MM.1S (cell line): ENCODE data around the gene SPATC1L.

Source experiments
- DNase-seq: peaks from one replicate; pipeline ENCODE4 v3.0.0-alpha.2; 2015
- H2AFZ ChIP-seq: fragments of 300-600 bp; sonication (generic); 2 replicates; pipeline ENCODE4 v1.6.0; 2016; ENCODE audit warnings: antibody characterized with exemption, low read length
- H3F3A ChIP-seq: fragments of 300-600 bp; sonication (generic); 2 replicates; pipeline ENCODE4 v1.6.1; 2016; ENCODE audit warnings: mild to moderate bottlenecking, antibody characterized with exemption, low read length, moderate library complexity, mixed read lengths; ENCODE audit not compliant: insufficient read depth
- H3K27ac ChIP-seq: fragments of 300-600 bp; sonication (generic); 2 replicates; pipeline ENCODE4 v1.5.1; 2016; ENCODE audit warnings: mild to moderate bottlenecking, low read length
- H3K27me3 ChIP-seq: fragments of 300-600 bp; sonication (generic); replicated peaks from 2 replicates; pipeline ENCODE4 v1.6.0; 2016; ENCODE audit warnings: low read length; ENCODE audit not compliant: insufficient read depth
- H3K36me3 ChIP-seq: fragments of 300-600 bp; sonication (generic); replicated peaks from 2 replicates; pipeline ENCODE4 v1.6.1; 2016; ENCODE audit warnings: mild to moderate bottlenecking, low read length, mixed read lengths; ENCODE audit not compliant: insufficient read depth
- H3K4me1 ChIP-seq: fragments of 300-600 bp; sonication (generic); 2 replicates; pipeline ENCODE4 v1.6.1; 2016; ENCODE audit warnings: low read length, mixed read lengths
- H3K4me2 ChIP-seq: fragments of 300-600 bp; sonication (generic); 2 replicates; pipeline ENCODE4 v1.6.0; 2016; ENCODE audit warnings: low read depth, low read length
- H3K4me3 ChIP-seq: fragments of 300-600 bp; sonication (generic); 2 replicates; pipeline ENCODE4 v1.5.1; 2016; ENCODE audit warnings: low read length, mixed read lengths
- H3K79me2 ChIP-seq: fragments of 300-600 bp; sonication (generic); 2 replicates; pipeline ENCODE4 v1.6.1; 2016; ENCODE audit warnings: mixed run types, low read length, mixed read lengths
- H3K9ac ChIP-seq: fragments of 300-600 bp; sonication (generic); 2 replicates; pipeline ENCODE4 v1.6.1; 2016; ENCODE audit warnings: low read length, mixed read lengths
- H3K9me2 ChIP-seq: fragments of 300-600 bp; sonication (generic); replicated peaks from 2 replicates; pipeline ENCODE4 v1.6.1; 2016; ENCODE audit warnings: mild to moderate bottlenecking, low read length, mixed read lengths; ENCODE audit not compliant: insufficient read depth
- H3K9me3 ChIP-seq: fragments of 300-600 bp; sonication (generic); replicated peaks from 2 replicates; pipeline ENCODE4 v1.6.1; 2016; ENCODE audit warnings: mild to moderate bottlenecking, low read length, mixed read lengths; ENCODE audit not compliant: insufficient read depth
- H4K20me1 ChIP-seq: fragments of 300-600 bp; sonication (generic); 2 replicates; pipeline ENCODE4 v1.6.1; 2016; ENCODE audit warnings: mild to moderate bottlenecking, low read length, moderate library complexity, mixed read lengths; ENCODE audit not compliant: insufficient read depth
- EZH2 ChIP-seq: fragments of 300-600 bp; sonication (generic); optimal IDR thresholded peaks from 2 replicates; pipeline ENCODE3; 2017; ENCODE audit warnings: low read depth, mild to moderate bottlenecking, antibody characterized with exemption, low read length, mixed read lengths
- EZH2phosphoT487 ChIP-seq: fragments of 300-600 bp; sonication (generic); IDR thresholded peaks from 2 replicates; pipeline ENCODE4 v1.6.1; 2018; ENCODE audit warnings: antibody characterized with exemption, low read length
- TF ChIP-seq, protein P1 (sequence below): fragments of 300-600 bp; sonication (generic); IDR thresholded peaks from 2 replicates; pipeline ENCODE4 v1.5.1; 2016; ENCODE audit warnings: antibody characterized with exemption, low read length, mixed read lengths

Gene SPATC1L

DNA sequence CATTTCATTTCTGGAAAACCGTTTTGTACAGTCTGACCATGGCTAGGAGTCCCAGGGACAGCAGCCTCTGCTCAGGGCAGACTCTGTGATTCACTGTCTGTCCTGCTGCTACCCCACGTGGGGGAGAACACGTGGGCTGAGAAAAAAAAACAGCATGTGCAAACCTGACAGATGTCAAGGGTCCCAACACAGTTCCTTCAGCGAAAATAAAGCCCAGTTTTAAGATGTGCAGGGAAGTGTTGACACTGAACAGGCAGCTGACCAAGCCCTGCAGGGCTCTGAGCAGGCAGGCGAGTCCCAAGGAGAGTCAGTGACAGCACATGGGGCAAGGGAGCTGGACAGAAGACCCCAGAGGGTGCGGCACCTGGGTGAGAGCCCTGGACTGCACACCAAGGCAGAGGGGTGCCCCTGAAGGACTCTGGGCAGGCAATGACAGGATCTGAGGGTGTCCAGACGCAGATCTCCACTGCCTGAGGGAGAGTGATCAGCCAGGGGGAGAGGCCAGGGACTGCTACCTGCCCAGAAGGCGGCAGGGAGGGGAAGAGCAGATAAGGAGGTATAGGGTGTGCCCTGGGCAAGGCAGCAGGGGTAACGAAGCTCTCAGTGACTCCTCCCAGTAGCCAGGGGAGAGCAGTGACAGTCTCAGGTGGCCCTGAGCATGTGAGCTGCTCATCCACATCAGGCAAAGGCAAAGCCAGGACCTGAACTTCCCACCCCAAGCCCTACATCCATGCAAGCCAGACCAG lies 5.1 kb upstream of the SPATC1L start:
- Histone ChIP-seq H3K36me3 (peaks cover 7% of the 10 kb centered on the region; the same call in 1 of the 2 replicates), H3K9me2 (no peaks in the 10 kb centered on the region), H4K20me1 (no peaks in the 10 kb centered on the region), H3K27ac (no peak overlapping the region), H3K4me3 (no peak overlapping the region), H3K79me2 (no peaks in the 10 kb centered on the region), H3F3A (0 out of 2 replicates have a peak, but pooled peaks cover 10% of the 10 kb centered on the region), H3K9me3 (no peaks in the 10 kb centered on the region), H3K4me1 (peaks cover 12% of the 10 kb centered on the region), H2AFZ (no peak overlapping the region), H3K4me2 (no peak overlapping the region), H3K27me3 (no peaks in the 10 kb centered on the region), H3K9ac (no peak overlapping the region)
- no peak for DNase-seq
- TF ChIP-seq EZH2 = no peak
- TF ChIP-seq EZH2phosphoT487 = no peak
- TF ChIP-seq, protein P1, sequence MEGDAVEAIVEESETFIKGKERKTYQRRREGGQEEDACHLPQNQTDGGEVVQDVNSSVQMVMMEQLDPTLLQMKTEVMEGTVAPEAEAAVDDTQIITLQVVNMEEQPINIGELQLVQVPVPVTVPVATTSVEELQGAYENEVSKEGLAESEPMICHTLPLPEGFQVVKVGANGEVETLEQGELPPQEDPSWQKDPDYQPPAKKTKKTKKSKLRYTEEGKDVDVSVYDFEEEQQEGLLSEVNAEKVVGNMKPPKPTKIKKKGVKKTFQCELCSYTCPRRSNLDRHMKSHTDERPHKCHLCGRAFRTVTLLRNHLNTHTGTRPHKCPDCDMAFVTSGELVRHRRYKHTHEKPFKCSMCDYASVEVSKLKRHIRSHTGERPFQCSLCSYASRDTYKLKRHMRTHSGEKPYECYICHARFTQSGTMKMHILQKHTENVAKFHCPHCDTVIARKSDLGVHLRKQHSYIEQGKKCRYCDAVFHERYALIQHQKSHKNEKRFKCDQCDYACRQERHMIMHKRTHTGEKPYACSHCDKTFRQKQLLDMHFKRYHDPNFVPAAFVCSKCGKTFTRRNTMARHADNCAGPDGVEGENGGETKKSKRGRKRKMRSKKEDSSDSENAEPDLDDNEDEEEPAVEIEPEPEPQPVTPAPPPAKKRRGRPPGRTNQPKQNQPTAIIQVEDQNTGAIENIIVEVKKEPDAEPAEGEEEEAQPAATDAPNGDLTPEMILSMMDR = no peak

DNA sequence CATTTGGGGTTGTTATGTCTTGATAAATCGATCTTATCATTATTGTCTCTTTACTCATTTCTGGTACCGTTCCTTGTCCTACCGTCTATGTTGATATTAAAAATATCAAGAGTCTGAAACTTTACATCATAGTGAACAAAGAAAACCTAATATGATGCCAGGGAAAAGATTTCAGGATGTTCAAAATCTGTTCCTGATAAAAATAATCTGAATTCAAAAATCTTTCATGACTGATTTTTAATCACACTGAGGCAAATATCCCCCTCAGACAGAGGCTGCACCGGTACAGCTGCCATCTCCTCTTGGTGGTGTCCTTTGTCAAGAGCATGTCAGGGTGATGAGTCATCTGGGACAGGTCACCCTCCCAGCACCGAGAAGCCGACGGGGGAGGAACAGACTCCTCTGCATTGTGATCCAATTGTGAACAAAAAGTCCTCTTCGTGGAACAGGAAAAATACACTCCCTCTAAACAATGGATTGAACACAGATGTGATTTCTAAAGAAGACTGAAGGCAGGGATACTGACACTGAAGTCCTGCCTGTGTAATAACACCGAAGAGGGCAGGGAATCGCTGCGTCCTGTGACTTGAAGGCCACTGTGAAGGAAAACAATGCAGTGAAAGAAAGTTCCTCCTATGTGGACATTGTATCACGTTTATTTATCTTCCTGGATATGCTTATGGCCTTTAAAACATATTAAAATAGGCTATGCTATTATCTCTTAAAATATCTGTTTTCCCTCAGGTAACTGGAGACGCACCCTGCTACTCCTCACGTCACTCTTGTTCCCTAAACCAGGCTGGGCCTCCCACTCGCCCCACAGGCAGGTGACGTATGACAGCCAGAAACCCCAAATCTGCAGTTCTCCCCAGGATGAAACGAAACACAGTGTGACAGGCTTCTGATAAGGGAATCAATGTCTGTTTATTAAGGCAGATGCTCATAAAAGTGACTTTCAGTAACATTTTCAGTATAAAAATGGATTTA lies 4.3 kb upstream of the SPATC1L start:
- no peak overlapping the region for H3K4me2 ChIP-seq
- H3K4me3 ChIP-seq = no peak overlapping the region
- no peaks in the 10 kb centered on the region for H3K9me3 ChIP-seq
- H3K27ac ChIP-seq = no peak overlapping the region
- H3K9ac ChIP-seq = no peak overlapping the region
- no peak for DNase-seq
- H3K79me2 ChIP-seq = 0 out of 2 replicates have a peak, but pooled peaks cover 3% of the 10 kb centered on the region
- H3K4me1 ChIP-seq = peaks cover 12% of the 10 kb centered on the region
- TF ChIP-seq EZH2 (no peak), EZH2phosphoT487 (no peak)
- TF ChIP-seq, protein P1 = no peak
- H3K27me3 ChIP-seq = no peaks in the 10 kb centered on the region
- no peaks in the 10 kb centered on the region for H3K9me2 ChIP-seq
- H3K36me3 ChIP-seq = no peaks in the 10 kb centered on the region
- 0 out of 2 replicates have a peak, but pooled peaks cover 10% of the 10 kb centered on the region for H3F3A ChIP-seq
- H2AFZ ChIP-seq = no peak overlapping the region
- no peaks in the 10 kb centered on the region for H4K20me1 ChIP-seq

DNA sequence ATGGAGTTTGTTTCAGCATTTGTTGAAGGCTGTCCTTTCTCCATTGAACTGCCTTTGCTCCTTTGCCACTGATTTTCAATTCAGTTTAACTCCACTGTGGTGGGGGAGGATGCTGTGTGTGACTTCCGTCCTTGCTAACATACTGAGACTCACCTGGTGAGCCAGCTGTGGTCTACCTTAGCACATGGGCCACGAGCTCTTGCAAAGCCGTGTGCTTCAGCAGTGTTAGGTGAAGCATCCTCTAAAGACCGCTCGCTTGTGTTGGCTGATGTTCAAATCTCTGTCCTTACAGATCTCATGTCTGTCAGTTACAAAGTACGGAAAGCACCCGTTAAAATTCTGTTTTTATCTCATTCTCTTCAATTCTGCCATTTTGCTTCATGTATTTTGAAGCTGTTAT lies 3.6 kb upstream of the SPATC1L start:
- DNase-seq = no peak
- Histone ChIP-seq H3K9me2 (no peaks in the 10 kb centered on the region), H3K27ac (no peak overlapping the region), H2AFZ (no peak overlapping the region), H4K20me1 (no peaks in the 10 kb centered on the region), H3K79me2 (0 out of 2 replicates have a peak, but pooled peaks cover 3% of the 10 kb centered on the region), H3K9me3 (no peaks in the 10 kb centered on the region), H3K27me3 (no peaks in the 10 kb centered on the region), H3K4me3 (no peak overlapping the region), H3K4me2 (no peak overlapping the region), H3K9ac (no peak overlapping the region), H3K4me1 (peaks cover 12% of the 10 kb centered on the region), H3K36me3 (no peaks in the 10 kb centered on the region), H3F3A (0 out of 2 replicates have a peak, but pooled peaks cover 10% of the 10 kb centered on the region)
- TF ChIP-seq EZH2 (no peak), EZH2phosphoT487 (no peak)
- TF ChIP-seq, protein P1 = no peak
